ENCODE data around the gene ENDOD1.
"Not testable (repeated sequence)": the region's sequence is repeated elsewhere in the genome, so short reads cannot be mapped to it uniquely, and the experiment has no call there.

ENDOD1 gene

GRCh38 chr11:95103701-95104100 is 14.1 kb downstream of the ENDOD1 start:
- DNase-seq (ENCODE audit: low read depth): no peak

- no peak for DNase-seq (ENCODE audit: low read depth)
Measured at GRCh38 chr11:95104121-95104830, 14.6 kb downstream of the ENDOD1 start.

DNA sequence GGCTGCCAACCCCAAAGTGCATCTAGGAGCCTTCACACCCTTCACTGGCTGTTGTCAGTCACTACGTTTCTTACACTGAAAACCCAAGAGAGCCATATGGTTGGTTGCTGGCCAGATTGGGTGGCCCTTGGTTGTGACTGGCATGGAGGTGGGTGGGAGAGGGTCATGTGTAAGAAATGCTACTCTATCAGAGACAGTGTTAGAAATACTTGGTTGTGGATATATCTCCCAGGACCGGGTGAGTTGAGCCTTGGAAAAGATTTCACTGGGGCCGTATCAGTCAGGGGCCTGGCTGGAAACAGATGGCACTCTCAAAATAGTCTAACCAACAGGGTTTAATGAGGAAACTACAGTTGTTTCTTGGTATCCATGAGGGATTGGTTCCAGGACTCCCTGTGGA is 15.2 kb downstream of the ENDOD1 start:
- no peak for DNase-seq (ENCODE audit: low read depth)

GRCh38 chr11:95108159-95108611 is 18.5 kb downstream of the ENDOD1 start:
- peak; percentile 48 for DNase-seq (ENCODE audit: low read depth)

DNA sequence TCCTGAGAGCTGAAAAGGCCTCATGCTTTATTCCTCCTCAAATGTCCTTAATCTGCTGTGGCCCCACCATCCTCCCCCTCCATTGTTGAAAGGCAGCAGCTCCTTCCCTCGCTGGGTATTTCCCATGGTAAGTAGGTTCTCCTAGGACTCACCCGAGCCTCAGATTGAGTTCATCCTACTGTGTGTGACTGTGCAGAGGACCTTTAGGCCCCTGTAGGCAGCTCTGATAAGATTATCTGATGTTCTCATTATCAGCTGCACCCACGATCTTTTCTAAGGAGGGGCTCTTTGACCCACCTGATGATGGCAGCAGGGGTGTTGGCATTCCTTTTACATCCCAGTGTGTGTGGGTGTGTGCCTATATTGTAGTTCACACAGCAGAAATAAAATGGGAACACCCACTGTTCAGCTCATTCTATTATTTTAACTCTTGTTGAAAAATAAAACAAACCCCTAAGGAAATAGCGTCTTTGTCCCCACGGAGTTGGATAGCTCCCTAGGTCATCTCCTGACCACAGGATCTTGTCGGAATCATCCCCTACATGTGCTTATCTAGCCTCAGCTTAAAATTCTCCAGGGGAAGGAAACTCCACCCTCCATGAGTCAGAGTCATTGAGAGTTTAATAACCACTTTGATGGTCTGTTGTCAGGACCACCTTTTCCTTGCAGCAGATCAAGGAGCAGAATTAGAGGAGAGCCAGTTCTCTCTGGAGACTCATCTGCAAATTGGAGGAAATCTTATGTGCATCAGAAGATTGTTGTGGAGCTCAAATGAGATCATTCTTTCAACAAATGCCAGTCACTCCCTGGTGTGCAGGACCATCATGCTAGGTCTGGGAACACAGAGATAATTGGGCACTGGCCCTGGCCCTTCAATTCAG is 19.3 kb downstream of the ENDOD1 start:
- DNase-seq (ENCODE audit: low read depth): peak; percentile 49

DNA sequence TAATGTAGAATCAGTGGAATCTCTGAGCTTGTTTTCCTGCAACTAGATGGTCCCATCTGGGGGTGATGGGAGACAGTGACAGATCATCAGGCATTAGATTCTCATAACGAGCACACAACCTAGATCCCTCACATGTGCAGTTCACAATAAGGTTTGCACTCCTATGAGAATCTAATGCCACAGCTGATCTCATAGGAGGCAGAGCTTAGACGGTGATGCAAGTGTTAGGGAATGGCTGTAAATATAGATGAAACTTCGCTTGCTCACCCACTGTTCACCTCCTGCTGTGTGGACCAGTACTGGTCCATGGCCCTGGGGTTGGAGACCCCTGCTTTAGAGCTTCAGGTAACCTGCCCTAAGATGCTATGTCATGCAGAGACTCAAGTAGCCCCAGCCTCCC is 21.8 kb downstream of the ENDOD1 start:
- not testable (repeated sequence) for DNase-seq (ENCODE audit: low read depth)

DNA sequence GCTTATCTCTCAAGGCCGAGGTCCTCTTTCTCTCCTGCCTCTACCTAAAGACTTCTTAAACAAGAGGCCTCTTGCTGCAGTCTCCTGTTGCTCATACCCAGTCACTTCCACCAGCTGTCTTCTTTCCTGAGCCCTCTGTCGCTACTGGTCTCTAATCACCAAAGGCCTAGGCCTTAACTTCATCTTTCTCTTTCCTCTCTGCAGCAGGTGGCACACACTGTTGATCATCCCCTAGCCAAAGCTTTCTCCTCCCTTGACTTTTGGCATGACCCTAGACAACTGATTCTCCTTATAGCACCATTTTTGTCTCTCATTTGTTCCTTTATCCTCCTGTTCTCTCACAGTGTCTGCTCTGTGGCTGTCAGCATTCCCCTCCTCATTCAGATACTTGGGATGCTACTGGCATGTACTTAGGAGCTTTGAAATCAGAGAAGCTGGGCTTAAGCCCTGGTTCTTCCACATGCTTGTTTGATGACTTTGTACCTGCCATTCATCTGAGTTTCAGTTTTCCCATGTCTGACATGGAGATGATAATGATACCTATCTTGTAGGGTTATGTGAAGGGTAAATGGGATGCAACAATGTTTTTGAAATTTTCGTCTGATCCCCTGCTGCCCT is 22.4 kb downstream of the ENDOD1 start:
- DNase-seq (ENCODE audit: low read depth): no peak

- DNase-seq (ENCODE audit: low read depth): no peak
Measured at GRCh38 chr11:95115597-95115996, 26.0 kb downstream of the ENDOD1 start.

DNA sequence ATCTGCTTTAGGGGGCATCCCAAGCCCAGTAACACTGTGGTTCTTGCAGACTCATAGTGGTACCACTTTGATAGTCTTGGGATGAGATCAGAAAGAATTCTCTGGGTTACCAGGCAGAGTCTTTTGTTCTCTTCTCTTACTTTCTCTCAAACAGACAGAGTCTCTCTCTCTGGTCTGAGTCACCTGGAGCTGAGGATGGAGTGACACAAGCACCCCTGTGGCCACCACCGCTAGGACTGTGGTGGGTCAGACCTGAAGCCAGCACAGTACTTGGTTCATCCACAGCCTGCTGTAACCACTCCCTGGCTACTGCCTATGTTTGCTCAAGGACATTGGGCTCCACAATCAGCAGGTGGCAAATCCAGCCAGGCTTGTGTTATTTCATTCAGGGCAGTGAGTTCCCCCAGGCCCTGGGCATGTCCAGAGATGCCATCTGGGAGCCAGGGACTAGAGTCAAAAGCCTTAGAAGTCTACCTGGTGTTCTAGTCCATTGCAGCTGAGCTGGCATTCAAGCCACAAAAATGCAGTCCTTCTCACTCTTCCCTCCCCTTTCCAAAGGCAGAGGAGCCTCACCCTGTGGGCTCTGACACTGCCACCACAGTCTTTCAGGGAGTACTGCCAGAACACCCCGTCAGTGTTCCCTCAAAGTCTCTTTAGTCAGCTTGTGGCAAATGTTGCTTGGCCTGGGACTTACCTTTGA is 29.9 kb downstream of the ENDOD1 start:
- no peak for DNase-seq (ENCODE audit: low read depth)

GRCh38 chr11:95121698-95122097 is 32.1 kb downstream of the ENDOD1 start:
- DNase-seq (ENCODE audit: low read depth): no peak

DNA sequence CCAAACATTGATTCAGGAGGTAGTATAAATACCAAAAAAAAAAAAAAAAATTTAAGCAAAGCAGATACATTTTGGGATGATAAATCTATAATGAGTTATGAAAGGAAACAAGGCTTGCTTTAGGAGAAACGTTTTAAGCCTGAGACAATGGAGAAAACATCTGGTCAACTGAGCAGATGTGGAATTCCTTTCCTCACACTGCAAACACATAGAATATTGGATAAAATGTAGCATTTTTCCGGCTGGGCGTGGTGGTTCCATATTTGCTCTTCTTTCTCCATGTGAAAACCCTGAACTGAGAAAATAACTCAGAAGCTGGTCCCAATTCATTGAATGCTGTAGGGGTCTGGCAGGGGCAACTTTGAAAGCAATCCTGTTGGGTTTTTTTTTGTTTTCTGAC is 33.9 kb downstream of the ENDOD1 start:
- DNase-seq (ENCODE audit: low read depth): no peak

DNA sequence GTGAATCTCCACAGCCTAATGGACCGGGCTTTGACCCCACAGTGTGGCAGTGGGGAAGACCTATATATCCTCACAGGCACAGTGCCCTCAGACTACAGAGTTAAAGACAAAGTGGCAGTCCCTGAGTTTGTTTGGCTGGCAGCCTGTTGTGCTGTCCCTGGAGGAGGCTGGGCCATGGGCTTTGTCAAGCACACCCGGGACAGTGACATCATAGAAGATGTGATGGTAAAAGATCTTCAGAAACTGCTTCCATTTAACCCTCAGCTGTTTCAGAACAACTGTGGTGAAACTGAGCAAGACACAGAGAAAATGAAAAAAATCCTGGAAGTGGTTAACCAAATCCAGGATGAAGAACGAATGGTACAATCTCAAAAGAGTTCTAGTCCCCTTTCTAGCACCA is 39.0 kb downstream of the ENDOD1 start:
- no peak for DNase-seq (ENCODE audit: low read depth)

DNA sequence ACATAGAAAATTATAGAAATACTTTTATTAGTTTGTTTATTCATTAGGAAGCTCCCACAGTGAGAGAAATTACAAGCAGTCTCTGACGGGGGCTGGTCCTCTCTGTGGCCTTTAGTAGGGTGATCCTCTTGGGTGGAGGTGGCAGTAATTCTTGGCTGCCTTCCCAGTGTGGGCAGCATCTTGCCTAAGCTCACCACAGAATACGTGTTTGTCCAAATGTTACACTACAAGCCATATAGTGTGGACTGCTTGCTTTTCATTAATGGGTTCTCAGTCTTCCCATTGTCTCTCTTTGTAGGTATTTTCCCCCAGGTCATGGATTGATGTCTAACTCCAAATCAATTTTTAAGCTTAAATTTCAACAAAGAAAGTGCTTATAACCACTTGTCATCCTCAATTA is 43.3 kb downstream of the ENDOD1 start:
- DNase-seq (ENCODE audit: low read depth): no peak

GRCh38 chr11:95134491-95134890 is 44.8 kb downstream of the ENDOD1 start:
- peak; percentile 83 for DNase-seq (ENCODE audit: low read depth)

- DNase-seq (ENCODE audit: low read depth): peak; percentile 31
Measured at GRCh38 chr11:95135155-95135554, 45.5 kb downstream of the ENDOD1 start.

- no peak for DNase-seq (ENCODE audit: low read depth)
Measured at GRCh38 chr11:95135880-95136279, 46.2 kb downstream of the ENDOD1 start.

DNA sequence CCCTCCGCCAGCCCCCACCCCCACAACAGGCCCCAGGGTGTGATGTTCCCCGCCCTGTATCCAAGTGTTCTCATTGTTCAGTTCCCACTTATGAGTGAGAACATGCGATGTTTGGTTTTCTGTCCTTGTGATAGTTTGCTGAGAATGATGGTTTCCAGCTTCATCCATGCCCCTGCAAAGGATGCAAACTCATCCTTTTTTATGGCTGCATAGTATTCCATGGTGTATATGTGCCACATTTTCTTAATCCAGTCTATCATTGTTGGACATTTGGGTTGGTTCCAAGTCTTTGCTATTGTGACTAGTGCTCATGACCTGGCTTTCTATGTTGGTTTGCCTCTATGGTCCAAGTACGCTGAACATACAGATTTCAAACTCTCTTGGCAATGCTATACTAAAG is 47.1 kb downstream of the ENDOD1 start:
- not testable (repeated sequence) for DNase-seq (ENCODE audit: low read depth)

DNA sequence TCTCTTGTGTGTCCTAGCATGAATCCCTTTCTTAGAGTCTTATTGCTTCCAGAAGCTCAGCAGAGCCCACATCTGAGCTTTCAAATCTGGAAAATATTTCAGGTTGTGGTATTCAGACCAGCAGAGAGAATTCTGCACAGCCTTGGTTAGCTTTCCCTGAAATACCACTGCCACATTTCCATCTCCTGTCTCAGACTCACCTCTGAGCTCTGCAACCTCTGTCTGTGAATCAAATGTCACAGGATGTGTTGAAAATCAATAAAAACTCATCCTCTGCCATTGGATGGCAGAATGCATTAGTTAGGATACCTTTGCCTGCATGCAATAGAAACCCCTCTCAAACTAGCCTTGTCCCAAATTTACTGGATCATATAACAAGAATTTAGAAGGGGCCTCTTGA is 47.7 kb downstream of the ENDOD1 start:
- no peak for DNase-seq (ENCODE audit: low read depth)

DNA sequence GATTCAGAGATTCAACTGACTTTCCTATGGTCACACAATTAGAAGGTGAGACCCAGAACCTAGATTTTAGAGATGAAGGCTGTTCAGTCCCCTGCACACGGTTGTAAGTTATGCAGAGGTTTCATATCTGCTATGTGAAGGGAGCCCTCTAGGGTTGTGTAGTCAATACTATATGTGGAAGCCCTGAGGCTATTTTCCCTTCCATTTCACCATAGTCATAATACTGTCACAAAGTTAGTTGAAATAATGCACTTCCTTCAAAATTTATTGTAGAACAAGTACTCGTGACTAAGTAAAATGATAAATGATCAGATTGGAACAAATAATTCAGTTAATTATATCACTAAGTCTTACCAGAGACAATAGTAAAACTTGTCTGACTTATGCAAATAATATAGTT is 48.8 kb downstream of the ENDOD1 start:
- peak; percentile 41 for DNase-seq (ENCODE audit: low read depth)

GRCh38 chr11:95140397-95141033 is 50.9 kb downstream of the ENDOD1 start:
- DNase-seq (ENCODE audit: low read depth): no peak

DNA sequence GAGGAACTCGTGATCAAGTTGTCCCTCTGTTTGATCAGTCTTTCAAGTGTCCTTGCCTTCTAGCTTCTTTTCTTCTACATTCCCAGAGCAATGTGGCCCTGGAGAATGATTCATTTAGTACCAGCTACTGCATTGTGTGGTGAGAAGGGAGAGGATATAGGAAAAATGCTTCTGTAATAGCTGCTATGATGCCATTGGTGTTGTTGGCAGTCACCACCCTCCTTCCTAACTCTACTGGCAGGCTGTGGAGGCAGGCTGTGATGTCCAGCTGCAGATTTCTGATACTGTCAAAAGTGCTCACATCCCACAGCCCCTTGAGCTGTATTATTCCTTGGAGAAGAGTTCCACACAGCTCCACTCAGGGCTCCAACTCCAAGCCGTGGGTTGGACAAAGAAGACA is 52.8 kb downstream of the ENDOD1 start:
- no peak for DNase-seq (ENCODE audit: low read depth)

Measured in EH (cell line).